Progenitor cell of endocrine pancreas (in vitro differentiated cells): ENCODE results near the gene CRYM. TPM values are rescaled to one million over a fixed set of nuclear protein-coding genes. Genes with fewer than 3 reads are reported as not detected.
A peak's percentile ranks its signal among the peaks of the same experiment; 100 is the strongest.

Experiments
- DNase-seq: peaks from one replicate; pipeline ENCODE4 v3.0.0; 2021; ENCODE audit warnings: low spot score; ENCODE audit not compliant: unreplicated experiment
- H3K27ac Mint-ChIP-seq: 2 replicates; pipeline ENCODE4 v1.8.0; 2021; ENCODE audit warnings: mild to moderate bottlenecking, moderate library complexity, mixed read lengths
- H3K27me3 Mint-ChIP-seq: 2 replicates; pipeline ENCODE4 v1.8.0; 2021; ENCODE audit warnings: mixed read lengths
- H3K36me3 Mint-ChIP-seq: 2 replicates; pipeline ENCODE4 v1.8.0; 2022; ENCODE audit warnings: mixed read lengths; ENCODE audit not compliant: insufficient read depth
- H3K4me1 Mint-ChIP-seq: 2 replicates; pipeline ENCODE4 v1.8.0; 2021; ENCODE audit warnings: low read depth, mixed read lengths
- H3K4me3 Mint-ChIP-seq: 2 replicates; pipeline ENCODE4 v1.8.0; 2021; ENCODE audit warnings: low read depth, mild to moderate bottlenecking, moderate library complexity, mixed read lengths
- H3K9me3 Mint-ChIP-seq: 2 replicates; pipeline ENCODE4 v1.8.0; 2021; ENCODE audit warnings: low read depth, mixed read lengths
- total RNA-seq: library from RNA; stranded (reverse); gene quantifications from 2 replicates; pipeline ENCODE4 v1.2.1, GENCODE V29; 2021
- TF ChIP-seq, protein P1 (sequence below): fragments of 200-600 bp; sonication (generic); IDR thresholded peaks from one replicate; pipeline ENCODE4 v1.5.0; 2021; ENCODE audit warnings: antibody characterized with exemption, mild to moderate bottlenecking; ENCODE audit not compliant: unreplicated experiment

Gene CRYM
- total RNA-seq, 1 donor from 2014 or later: 9.3 TPM

DNA sequence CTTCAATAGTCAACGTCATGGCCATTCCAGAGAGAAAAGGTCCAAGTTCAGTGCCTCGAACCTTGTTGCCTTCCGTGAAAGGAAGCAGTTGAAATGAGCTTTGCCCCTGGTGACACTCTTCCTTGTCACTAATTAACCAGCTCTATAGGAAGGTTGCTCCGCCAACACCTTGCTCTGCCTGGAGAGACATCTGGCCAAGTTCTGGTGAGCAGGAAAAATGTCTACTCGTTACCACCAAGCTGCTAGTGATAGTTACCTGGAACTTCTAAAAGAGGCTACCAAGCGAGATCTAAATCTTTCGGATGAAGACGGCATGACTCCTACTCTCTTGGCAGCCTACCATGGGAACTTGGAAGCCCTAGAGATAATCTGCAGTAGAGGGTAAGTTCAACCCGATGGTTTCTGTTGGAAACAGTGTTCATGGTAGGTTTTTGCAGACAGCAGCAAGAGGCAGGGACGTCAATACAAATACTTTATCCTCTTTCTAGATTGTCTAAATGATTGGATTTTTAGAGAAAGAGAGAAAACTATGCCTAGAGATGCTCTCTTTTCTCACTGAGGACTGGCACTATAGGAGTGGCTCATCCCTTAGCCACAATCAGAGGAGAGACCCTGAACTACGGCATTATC is 44.5 kb downstream of the CRYM start, which contains the start of gene ANKS4B:
TSS of gene ANKS4B (plus strand) at position 179 of the 630 bp plus-strand sequence. CDS start at position 218, 39 bp downstream.
- TF ChIP-seq, protein P1, sequence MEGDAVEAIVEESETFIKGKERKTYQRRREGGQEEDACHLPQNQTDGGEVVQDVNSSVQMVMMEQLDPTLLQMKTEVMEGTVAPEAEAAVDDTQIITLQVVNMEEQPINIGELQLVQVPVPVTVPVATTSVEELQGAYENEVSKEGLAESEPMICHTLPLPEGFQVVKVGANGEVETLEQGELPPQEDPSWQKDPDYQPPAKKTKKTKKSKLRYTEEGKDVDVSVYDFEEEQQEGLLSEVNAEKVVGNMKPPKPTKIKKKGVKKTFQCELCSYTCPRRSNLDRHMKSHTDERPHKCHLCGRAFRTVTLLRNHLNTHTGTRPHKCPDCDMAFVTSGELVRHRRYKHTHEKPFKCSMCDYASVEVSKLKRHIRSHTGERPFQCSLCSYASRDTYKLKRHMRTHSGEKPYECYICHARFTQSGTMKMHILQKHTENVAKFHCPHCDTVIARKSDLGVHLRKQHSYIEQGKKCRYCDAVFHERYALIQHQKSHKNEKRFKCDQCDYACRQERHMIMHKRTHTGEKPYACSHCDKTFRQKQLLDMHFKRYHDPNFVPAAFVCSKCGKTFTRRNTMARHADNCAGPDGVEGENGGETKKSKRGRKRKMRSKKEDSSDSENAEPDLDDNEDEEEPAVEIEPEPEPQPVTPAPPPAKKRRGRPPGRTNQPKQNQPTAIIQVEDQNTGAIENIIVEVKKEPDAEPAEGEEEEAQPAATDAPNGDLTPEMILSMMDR: no peak
- Mint-ChIP-seq H3K36me3 (no peaks in the 10 kb centered on the region), H3K27ac (peak within 1 kb of the TSS; percentile 46), H3K4me3 (peak within 1 kb of the TSS; percentile 60), H3K4me1 (peaks cover 19% of the 10 kb centered on the region), H3K27me3 (no peaks in the 10 kb centered on the region), H3K9me3 (no peaks in the 10 kb centered on the region)
- DNase-seq: no peak

DNA sequence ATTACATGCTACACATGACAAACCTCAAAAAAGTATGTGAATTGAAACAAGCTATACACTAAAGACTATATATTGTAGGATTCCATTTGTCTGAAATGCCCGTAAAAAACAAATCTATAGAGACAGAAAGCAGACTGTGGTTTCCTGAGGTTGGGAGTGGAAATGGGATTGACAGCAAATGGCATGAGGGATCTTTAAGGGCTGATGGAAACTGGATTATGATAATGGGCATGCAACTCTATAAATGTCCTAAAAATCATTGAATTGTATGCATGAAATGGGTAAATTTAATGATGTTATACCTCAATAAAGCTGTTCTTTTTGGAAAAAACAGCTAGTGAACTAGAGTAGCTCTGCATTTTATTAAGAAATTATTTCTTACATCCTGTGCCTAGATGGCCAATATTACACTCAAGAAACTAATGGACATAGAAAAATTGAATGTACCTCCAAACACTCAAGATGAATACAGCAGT is 45.0 kb downstream of the CRYM start:
- Mint-ChIP-seq H3K4me3 (no peak overlapping the region), H3K4me1 (peaks cover 19% of the 10 kb centered on the region), H3K9me3 (no peaks in the 10 kb centered on the region), H3K27ac (no peak overlapping the region), H3K36me3 (no peaks in the 10 kb centered on the region), H3K27me3 (no peaks in the 10 kb centered on the region)
- TF ChIP-seq, protein P1: no peak
- DNase-seq: no peak

DNA sequence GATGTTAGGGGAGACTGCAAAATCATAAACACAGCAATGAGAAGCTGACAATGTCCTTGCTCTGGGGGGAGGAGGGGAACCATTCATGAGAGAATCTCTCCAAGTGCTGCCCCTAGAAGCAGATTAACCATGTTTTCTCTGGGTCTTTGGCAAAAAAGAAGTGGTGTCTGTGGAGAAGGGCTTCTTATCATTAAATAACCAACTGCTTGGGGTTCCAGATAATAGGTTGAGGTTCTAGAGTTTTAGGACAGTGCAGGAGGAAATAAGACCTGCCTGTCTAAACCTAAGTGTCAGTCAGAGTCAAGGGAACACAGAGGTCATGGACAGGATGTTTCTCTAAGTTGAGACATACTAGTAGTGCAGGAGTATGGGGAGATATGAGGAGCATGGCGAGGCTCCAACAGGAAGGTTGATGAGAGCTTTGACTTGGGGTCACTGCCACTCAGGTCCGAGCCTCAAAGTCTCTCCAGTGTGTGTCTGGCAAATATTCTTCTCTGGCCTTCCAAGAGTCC is 49.7 kb downstream of the CRYM start:
- Mint-ChIP-seq H3K27ac (no peak overlapping the region), H3K9me3 (no peaks in the 10 kb centered on the region), H3K4me3 (no peak overlapping the region), H3K4me1 (peaks cover 11% of the 10 kb centered on the region), H3K27me3 (no peaks in the 10 kb centered on the region), H3K36me3 (no peaks in the 10 kb centered on the region)
- no peak for DNase-seq
- TF ChIP-seq, protein P1: no peak

DNA sequence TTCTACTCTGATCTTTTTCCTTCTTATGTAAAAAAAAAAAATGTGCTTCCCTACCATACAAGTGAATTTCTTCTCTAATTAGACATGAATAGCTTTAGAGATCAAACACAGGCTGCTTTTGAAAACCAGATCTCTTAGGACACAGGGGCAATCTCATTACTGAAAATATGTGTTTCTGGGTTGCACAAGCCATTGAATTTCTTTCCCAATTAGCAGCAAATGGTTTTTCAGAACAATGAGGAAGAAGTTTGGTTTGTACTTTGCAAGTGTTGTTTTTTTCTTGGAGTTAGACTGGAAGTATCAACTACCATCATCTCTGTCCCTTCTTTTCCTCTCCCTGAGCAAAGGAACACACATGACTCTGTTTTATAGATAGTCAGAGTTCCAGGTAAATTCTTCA is 50.2 kb downstream of the CRYM start:
- Mint-ChIP-seq H3K4me3 (no peak overlapping the region), H3K4me1 (peaks cover 10% of the 10 kb centered on the region), H3K9me3 (no peaks in the 10 kb centered on the region), H3K27me3 (no peaks in the 10 kb centered on the region), H3K27ac (no peak overlapping the region), H3K36me3 (no peaks in the 10 kb centered on the region)
- DNase-seq: no peak
- TF ChIP-seq, protein P1: no peak

DNA sequence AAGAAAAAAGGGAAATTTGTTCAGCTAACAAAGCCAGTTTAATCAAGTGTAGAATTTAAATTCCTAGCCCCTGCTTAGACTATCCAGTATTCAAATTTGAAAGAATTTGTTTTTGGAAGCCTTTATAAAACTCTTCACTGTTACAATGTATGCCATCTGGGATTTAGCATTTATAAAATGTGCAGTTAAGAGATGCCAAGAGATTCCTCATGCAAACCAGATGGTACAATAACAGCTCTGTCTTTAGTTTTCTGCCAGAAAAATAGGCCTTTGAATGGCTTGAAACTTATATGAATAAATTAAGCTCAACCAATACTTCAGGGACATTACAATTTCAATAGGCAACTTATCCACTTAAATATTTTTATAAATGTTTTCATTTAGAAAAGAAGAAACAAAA is 51.3 kb downstream of the CRYM start:
- Mint-ChIP-seq H3K36me3 (no peaks in the 10 kb centered on the region), H3K9me3 (no peaks in the 10 kb centered on the region), H3K27me3 (no peaks in the 10 kb centered on the region), H3K4me1 (peaks cover 20% of the 10 kb centered on the region), H3K4me3 (no peak overlapping the region), H3K27ac (no peak overlapping the region)
- TF ChIP-seq, protein P1: no peak
- no peak for DNase-seq
